Measurements from ENCODE around the gene SAV1.
A peak's percentile ranks its signal among the peaks of the same experiment; 100 is the strongest.

The SAV1 gene

GRCh38 chr14:50601394-50601793, 66.7 kb downstream of the SAV1 start:
- H3K4me3 ChIP-seq (ENCODE audit: low read depth, low read length), result no peak overlapping the region
- peak; percentile 27 for DNase-seq (ENCODE audit: low read depth)
- TF ChIP-seq CTCF (conservative IDR thresholded peaks at IDR 0.05; ENCODE audit: low read depth, low read length), result no peak

GRCh38 chr14:50600849-50601248, 67.3 kb downstream of the SAV1 start:
- peak; percentile 68 for DNase-seq (ENCODE audit: low read depth)
- TF ChIP-seq CTCF (conservative IDR thresholded peaks at IDR 0.05; ENCODE audit: low read depth, low read length), result no peak
- H3K4me3 ChIP-seq (ENCODE audit: low read depth, low read length), result peak overlapping the region; percentile 21

- TF ChIP-seq CTCF (conservative IDR thresholded peaks at IDR 0.05; ENCODE audit: low read depth, low read length), result peak; percentile 70
- peak; percentile 77 for DNase-seq (ENCODE audit: low read depth)
- H3K4me3 ChIP-seq (ENCODE audit: low read depth, low read length), result no peak overlapping the region
These were observed 68.2 kb downstream of the SAV1 start for GRCh38 chr14:50599700-50600444.

- no peak for TF ChIP-seq CTCF (conservative IDR thresholded peaks at IDR 0.05; ENCODE audit: low read depth, low read length)
- no peak for DNase-seq (ENCODE audit: low read depth)
- no peak overlapping the region for H3K4me3 ChIP-seq (ENCODE audit: low read depth, low read length)
These were observed 69.3 kb downstream of the SAV1 start for GRCh38 chr14:50598765-50599164.

GRCh38 chr14:50594577-50595316, 73.4 kb downstream of the SAV1 start:
- TF ChIP-seq CTCF (conservative IDR thresholded peaks at IDR 0.05; ENCODE audit: low read depth, low read length), result no peak
- no peak for DNase-seq (ENCODE audit: low read depth)
- no peak overlapping the region for H3K4me3 ChIP-seq (ENCODE audit: low read depth, low read length)

GRCh38 chr14:50590464-50590863, 77.6 kb downstream of the SAV1 start:
- no peak for TF ChIP-seq CTCF (conservative IDR thresholded peaks at IDR 0.05; ENCODE audit: low read depth, low read length)
- H3K4me3 ChIP-seq (ENCODE audit: low read depth, low read length), result no peak overlapping the region
- no peak for DNase-seq (ENCODE audit: low read depth)
